ENCODE measurements around the gene CCDC34. TPM values are rescaled to one million over a fixed set of nuclear protein-coding genes. Genes with fewer than 3 reads are reported as not detected.

The CCDC34 gene
- total and polyA plus RNA-seq, 2 experiments from 2014 or later: 10.1 to 56.0 TPM

GRCh38 chr11:27375370-27375769 is 12.4 kb upstream of the CCDC34 start:
- peaks cover 14% of the 10 kb centered on the region for H3K4me1 ChIP-seq (ENCODE audit: insufficient read depth)
- 0 out of 3 replicates have a peak, but pooled peaks cover 2% of the 10 kb centered on the region for H3K4me1 Mint-ChIP-seq
- H3K4me2 ChIP-seq: no peak overlapping the region
- H3K79me2 ChIP-seq (replicated peaks; ENCODE audit: insufficient read depth): no peaks in the 10 kb centered on the region
- peaks cover 4% of the 10 kb centered on the region for H4K20me1 ChIP-seq (replicated peaks; ENCODE audit: insufficient read depth)
- no peaks in the 10 kb centered on the region for H3K27me3 ChIP-seq (ENCODE audit: insufficient read depth)
- H3K27ac Mint-ChIP-seq: no peak overlapping the region
- peaks cover 48% of the 10 kb centered on the region for H3K36me3 ChIP-seq (ENCODE audit: insufficient read depth)
- no peak overlapping the region for H3K27ac ChIP-seq (ENCODE audit: low read depth)
- no peaks in the 10 kb centered on the region for H3K9me3 Mint-ChIP-seq
- no peak for TF ChIP-seq ZNF331 (CRISPR knock-in tag; IDR thresholded peaks at IDR 0.05; ENCODE audit: low read depth)
- no peak for TF ChIP-seq JUNB (IDR thresholded peaks at IDR 0.05; ENCODE audit: unreplicated experiment)
- TF ChIP-seq EZH2phosphoT487 (IDR thresholded peaks at IDR 0.05; ENCODE audit: unreplicated experiment): no peak
- no peak for TF ChIP-seq ETS1 (IDR thresholded peaks at IDR 0.05)
- TF ChIP-seq NANOG (IDR thresholded peaks at IDR 0.05; ENCODE audit: borderline replicate concordance): no peak
- no peak for TF ChIP-seq CTCF (conservative IDR thresholded peaks at IDR 0.05; ENCODE audit: low read depth in 2 of 2)
- TF ChIP-seq REST (IDR thresholded peaks at IDR 0.05; ENCODE audit: unreplicated experiment): no peak
- no peak for TF ChIP-seq ZNF462 (CRISPR knock-in tag; IDR thresholded peaks at IDR 0.05)
- DNase-seq (ENCODE audit: low spot score) (no peak), ATAC-seq (no peak)
- no peaks in the 10 kb centered on the region for H3K27me3 Mint-ChIP-seq (ENCODE audit: insufficient read depth, low read depth, poor library complexity)
- H3K4me3 Mint-ChIP-seq: no peak overlapping the region
- no peaks in the 10 kb centered on the region for H3K9me2 ChIP-seq (ENCODE audit: insufficient read depth)
- H3K4me3 ChIP-seq: no peak overlapping the region
- H2AFZ ChIP-seq: no peak overlapping the region
- no peaks in the 10 kb centered on the region for H3F3A ChIP-seq (replicated peaks; ENCODE audit: low read depth)
- H3K36me3 Mint-ChIP-seq (ENCODE audit: low read depth): peaks cover 41% of the 10 kb centered on the region

Measured in GM23338 (cell line).